ENCODE results near the gene VAV2.

The VAV2 gene

GRCh38 chr9:133788819-133789717 is 203.1 kb downstream of the VAV2 start:
- Histone ChIP-seq H3K4me1 (ENCODE audit: insufficient read depth, poor library complexity, severe bottlenecking) (no peaks in the 10 kb centered on the region), H3K36me3 (ENCODE audit: low read depth) (peaks cover 71% of the 10 kb centered on the region), H3K27me3 (ENCODE audit: insufficient read depth, poor library complexity, severe bottlenecking) (no peaks in the 10 kb centered on the region), H3K4me3 (ENCODE audit: severe bottlenecking) (no peak overlapping the region), H3K9me3 (ENCODE audit: severe bottlenecking) (no peaks in the 10 kb centered on the region), H3K27ac (ENCODE audit: poor library complexity, severe bottlenecking) (no peak overlapping the region)
- TF ChIP-seq CTCF (IDR thresholded peaks at IDR 0.05; ENCODE audit: poor library complexity, severe bottlenecking), result no peak
- DNase-seq (ENCODE audit: low spot score), result no peak
- ATAC-seq (ENCODE audit: low read depth), result no peak

GRCh38 chr9:133788045-133788818 is 203.9 kb downstream of the VAV2 start:
- no peak for TF ChIP-seq CTCF (IDR thresholded peaks at IDR 0.05; ENCODE audit: poor library complexity, severe bottlenecking)
- Histone ChIP-seq H3K27ac (ENCODE audit: poor library complexity, severe bottlenecking) (no peak overlapping the region), H3K9me3 (ENCODE audit: severe bottlenecking) (no peaks in the 10 kb centered on the region), H3K36me3 (ENCODE audit: low read depth) (peaks cover 66% of the 10 kb centered on the region), H3K4me1 (ENCODE audit: insufficient read depth, poor library complexity, severe bottlenecking) (no peaks in the 10 kb centered on the region), H3K27me3 (ENCODE audit: insufficient read depth, poor library complexity, severe bottlenecking) (no peaks in the 10 kb centered on the region), H3K4me3 (ENCODE audit: severe bottlenecking) (no peak overlapping the region)
- no peak for ATAC-seq (ENCODE audit: low read depth)
- no peak for DNase-seq (ENCODE audit: low spot score)

- no peak overlapping the region for H3K27ac ChIP-seq (ENCODE audit: poor library complexity, severe bottlenecking)
- no peaks in the 10 kb centered on the region for H3K9me3 ChIP-seq (ENCODE audit: severe bottlenecking)
- H3K4me3 ChIP-seq (ENCODE audit: severe bottlenecking), result no peak overlapping the region
- no peaks in the 10 kb centered on the region for H3K27me3 ChIP-seq (ENCODE audit: insufficient read depth, poor library complexity, severe bottlenecking)
- no peak for TF ChIP-seq CTCF (IDR thresholded peaks at IDR 0.05; ENCODE audit: poor library complexity, severe bottlenecking)
- peaks cover 66% of the 10 kb centered on the region for H3K36me3 ChIP-seq (ENCODE audit: low read depth)
- peak; percentile 58 for ATAC-seq (ENCODE audit: low read depth)
- H3K4me1 ChIP-seq (ENCODE audit: insufficient read depth, poor library complexity, severe bottlenecking), result no peaks in the 10 kb centered on the region
- no peak for DNase-seq (ENCODE audit: low spot score)
These were observed 204.4 kb downstream of the VAV2 start for GRCh38 chr9:133787754-133788025.

GRCh38 chr9:133786907-133787753 is 205.0 kb downstream of the VAV2 start:
- Histone ChIP-seq H3K27ac (ENCODE audit: poor library complexity, severe bottlenecking) (no peak overlapping the region), H3K36me3 (ENCODE audit: low read depth) (peaks cover 71% of the 10 kb centered on the region), H3K4me3 (ENCODE audit: severe bottlenecking) (no peak overlapping the region), H3K4me1 (ENCODE audit: insufficient read depth, poor library complexity, severe bottlenecking) (no peaks in the 10 kb centered on the region), H3K9me3 (ENCODE audit: severe bottlenecking) (no peaks in the 10 kb centered on the region), H3K27me3 (ENCODE audit: insufficient read depth, poor library complexity, severe bottlenecking) (no peaks in the 10 kb centered on the region)
- TF ChIP-seq CTCF (IDR thresholded peaks at IDR 0.05; ENCODE audit: poor library complexity, severe bottlenecking), result no peak
- DNase-seq (ENCODE audit: low spot score), result no peak
- no peak for ATAC-seq (ENCODE audit: low read depth)
